K562 (cell line): ENCODE measurements around the gene KRTAP9-8. TPM values are rescaled to one million over a fixed set of nuclear protein-coding genes. Genes with fewer than 3 reads are reported as not detected.

ENCODE experiments used
- ATAC-seq: fragments of 200-7000 bp; cut with Tn5 transposase; 3 replicates; pipeline ENCODE4 v1.9.1; 2020; ENCODE audit warnings: moderate library complexity
- BruUV-seq: library from RNA; stranded (reverse); fragments of 400-500 nt; replicated peaks from 2 replicates; lab custom pipeline; 2021; lab: Mats Ljungman, UMichigan
- CTCF ChIA-PET: fragments of 300-600 bp; formaldehyde crosslinking; extraction: SDS; loops from one replicate; lab custom pipeline; 2021; ENCODE audit warnings: low intra/inter-chr PET ratio; lab: Yijun Ruan, JAX
- POLR2A ChIA-PET: fragments of 300-600, 350-650 bp; sonication (Branson Sonifier 250); formaldehyde crosslinking; extraction: SDS; loops from one replicate; lab custom pipeline; 2021; ENCODE audit warnings: antibody characterized with exemption, inconsistent platforms; lab: Yijun Ruan, JAX
- DNase-seq, 4 experiments: peaks; one replicate each; pipeline versions ENCODE4 v3.0.0 to v3.0.0-alpha.2; 2011 to 2018; ENCODE audit warnings: low spot score in 3 of 4, mixed read lengths in 3 of 4; ENCODE audit errors: extremely low read depth in 1 of 4
- FAIRE-seq: peaks from 2 replicates; lab custom pipeline; 2011; peaks lifted over from hg19 to GRCh38; lab: Jason Lieb, UNC
- H2AFZ ChIP-seq: 2 replicates; pipeline ENCODE4 v1.6.0; 2011; ENCODE audit warnings: low read depth, low read length, control low read depth, inconsistent platforms
- H3K27ac ChIP-seq: fragments of 200-600 bp; 3 replicates; pipeline ENCODE4 v1.8.0; 2011; ENCODE audit warnings: low read depth, mild to moderate bottlenecking, control low read depth, inconsistent platforms, low read length, moderate library complexity, mixed read lengths; ENCODE audit errors: extremely low read depth
- H3K27me3 ChIP-seq, 2 experiments: fragments of 300-600 bp in 1 of 2; 2 replicates in 1 of 2; 3 replicates in 1 of 2; pipeline versions ENCODE4 v1.6.0 to v1.8.0; 2011; ENCODE audit warnings: inconsistent platforms in 2 of 2, low read length in 2 of 2, mild to moderate bottlenecking in 1 of 2, mixed read lengths in 1 of 2, moderate library complexity in 1 of 2; ENCODE audit not compliant: control insufficient read depth in 2 of 2, insufficient read depth in 2 of 2
- H3K36me3 ChIP-seq: fragments of 300-600 bp; 3 replicates; pipeline ENCODE4 v1.8.0; 2011; ENCODE audit warnings: mild to moderate bottlenecking, low read length, inconsistent platforms; ENCODE audit not compliant: control insufficient read depth, insufficient read depth
- H3K4me1 ChIP-seq, 2 experiments: fragments of 200-600 bp in 1 of 2; replicated peaks in 1 of 2; 2 replicates in 1 of 2; 3 replicates in 1 of 2; pipeline versions ENCODE4 v1.5.1 to v1.8.0; 2011; ENCODE audit warnings: inconsistent platforms in 2 of 2, low read length in 2 of 2, mild to moderate bottlenecking in 1 of 2, mixed read lengths in 1 of 2, moderate library complexity in 1 of 2; ENCODE audit not compliant: control insufficient read depth in 2 of 2, insufficient read depth in 2 of 2
- H3K4me2 ChIP-seq: 2 replicates; pipeline ENCODE4 v1.6.1; 2011; ENCODE audit warnings: low read length, control low read depth, inconsistent platforms, mixed read lengths; ENCODE audit not compliant: insufficient read depth
- H3K4me3 ChIP-seq: fragments of 200-600 bp; sonication (generic), shearing (Covaris generic); 2 replicates; pipeline ENCODE4 v1.5.1; 2016; ENCODE audit warnings: control low read depth, inconsistent platforms
- H3K79me2 ChIP-seq: fragments of 200-600 bp; 3 replicates; pipeline ENCODE4 v1.8.0; 2011; ENCODE audit warnings: low read length, inconsistent platforms; ENCODE audit not compliant: control insufficient read depth, insufficient read depth
- H3K9ac ChIP-seq, 2 experiments: 2 replicates each; pipeline versions ENCODE4 v1.6.0 to v1.6.1; 2011; ENCODE audit warnings: low read depth in 2 of 2, low read length in 2 of 2, control low read depth in 1 of 2, inconsistent platforms in 1 of 2, mild to moderate bottlenecking in 1 of 2, mixed read lengths in 1 of 2; ENCODE audit not compliant: insufficient read depth in 1 of 2
- H3K9me1 ChIP-seq: one replicate; pipeline ENCODE4 v1.6.0; 2011; ENCODE audit warnings: inconsistent platforms, mild to moderate bottlenecking, low read length, moderate library complexity; ENCODE audit not compliant: control insufficient read depth, insufficient read depth
- H3K9me3 ChIP-seq: replicated peaks from 2 replicates; pipeline ENCODE4 v1.5.1; 2011; ENCODE audit warnings: low read depth, low read length, inconsistent platforms; ENCODE audit not compliant: control insufficient read depth, insufficient read depth
- H4K20me1 ChIP-seq: replicated peaks from 2 replicates; pipeline ENCODE4 v1.6.1; 2011; ENCODE audit warnings: low read length, inconsistent platforms, mixed read lengths; ENCODE audit not compliant: control insufficient read depth, insufficient read depth
- ETV6 ChIP-seq, 3 experiments: fragments of 150-350 bp in 1 of 3; sonication (generic) in 1 of 3; formaldehyde crosslinking in 1 of 3; IDR thresholded peaks; 2 replicates each; pipeline versions ENCODE4 v1.6.1 to v1.8.0; 2014 to 2022; ENCODE audit warnings: borderline replicate concordance in 2 of 3, low read depth in 2 of 3, antibody characterized with exemption in 1 of 3, low read length in 1 of 3, mild to moderate bottlenecking in 1 of 3, missing genetic modification reagents in 1 of 3
- HMG20A ChIP-seq: fragments of 450-650 bp; formaldehyde crosslinking; conservative IDR thresholded peaks from 2 replicates; pipeline ENCODE4 v1.4.0; 2020; ENCODE audit warnings: mild to moderate bottlenecking, mixed read lengths
- IFI16 ChIP-seq: fragments of 250-450 bp; sonication (Bioruptor Pico); IDR thresholded peaks from 2 replicates; pipeline ENCODE4 v2.1.2; 2022; ENCODE audit warnings: mild to moderate bottlenecking, inconsistent platforms
- ILF3 ChIP-seq: fragments of 450-650 bp; IDR thresholded peaks from 2 replicates; pipeline ENCODE4 v1.6.1; 2018; ENCODE audit warnings: antibody characterized with exemption, mild to moderate bottlenecking, moderate library complexity, borderline replicate concordance
- IRF2 ChIP-seq: sonication (generic); formaldehyde crosslinking; IDR thresholded peaks from 2 replicates; pipeline ENCODE4 v1.8.1; 2022; ENCODE audit warnings: mild to moderate bottlenecking, missing genetic modification reagents
- JUN ChIP-seq, 2 experiments: sonication (generic) in 1 of 2; formaldehyde crosslinking in 1 of 2; IDR thresholded peaks; 2 replicates each; pipeline versions ENCODE4 v1.6.1 to v1.8.0; 2012 to 2022; ENCODE audit warnings: borderline replicate concordance in 2 of 2, mild to moderate bottlenecking in 2 of 2, improper control_type of control experiment in 1 of 2, low read depth in 1 of 2, low read length in 1 of 2, missing genetic modification reagents in 1 of 2
- MXI1 ChIP-seq: IDR thresholded peaks from 2 replicates; pipeline ENCODE4 v1.6.1; 2011; ENCODE audit warnings: low read depth, mild to moderate bottlenecking, improper control_type of control experiment, low read length
- RBM15 ChIP-seq: fragments of 200-400 bp; formaldehyde crosslinking; IDR thresholded peaks from 2 replicates; pipeline ENCODE4 v1.6.1; 2018; ENCODE audit warnings: mild to moderate bottlenecking, low read length, moderate library complexity; ENCODE audit not compliant: insufficient read depth
- SNRNP70 ChIP-seq: fragments of 200-400 bp; formaldehyde crosslinking; optimal IDR thresholded peaks from 2 replicates; pipeline ENCODE3; 2017; ENCODE audit warnings: low read depth, low read length
- ZBED1 ChIP-seq: IDR thresholded peaks from 2 replicates; pipeline ENCODE4 v1.6.1; 2014
- ZNF324 ChIP-seq: fragments of 250-450 bp; sonication (Bioruptor Pico); IDR thresholded peaks from 2 replicates; pipeline ENCODE4 v1.4.0; 2020; ENCODE audit warnings: mild to moderate bottlenecking
- ZNF785 ChIP-seq: fragments of 250-450 bp; sonication (Bioruptor Pico); IDR thresholded peaks from 2 replicates; pipeline ENCODE4 v1.4.0; 2020; ENCODE audit warnings: mild to moderate bottlenecking
- WGBS: fragments of 100-300 bp; shearing (Covaris generic); methylation state at CpG from one replicate; pipeline ENCODE4 v1.1.6; 2016; ENCODE audit warnings: low coverage, mixed read lengths; ENCODE audit not compliant: insufficient coverage; ENCODE audit errors: missing lambda C conversion rate; 5-methylcytosine and 5-hydroxymethylcytosine counted together
- in situ Hi-C: fragments of 300-500 bp; cut with MboI; formaldehyde crosslinking; loops from 4 replicates; pipeline ENCODE4 v1.15.0; 2018; ENCODE audit warnings: inconsistent platforms, mixed read lengths
- intact Hi-C: fragments of 100-400 bp; cut with micrococcal nuclease; formaldehyde crosslinking; loops from 2 replicates; pipeline ENCODE4 v1.14.2; 2022
- polyA plus RNA-seq, 8 experiments: library from polyadenylated mRNA; depleted of rRNA in 4 of 8; stranded (reverse) in 5 of 8; unstranded in 3 of 8; fragments of >200 nt; fragmentation: Nextera tagmentation in 2 of 8; fragmentation: Illumina TruSeq in 1 of 8; extraction: Ambion mirVana in 2 of 8; extraction: Trizol in 1 of 8; gene quantifications; 2 replicates each; pipeline versions ENCODE4 v1.2.1 to v1.2.3, GENCODE V29; 2011 to 2014; ENCODE audit warnings: inconsistent platforms in 1 of 8, missing spikeins in 1 of 8
- total RNA-seq, 7 experiments: library from RNA; depleted of rRNA in 6 of 7; stranded (reverse); fragments of >200 nt in 6 of 7; fragmentation: Illumina TruSeq in 2 of 7; extraction: Trizol in 2 of 7; gene quantifications; 2 replicates each; pipeline versions ENCODE4 v1.2.1 to v1.2.3, GENCODE V29; 2011 to 2021; ENCODE audit warnings: low replicate concordance in 1 of 7
- TF ChIP-seq, protein P1 (sequence below): IDR thresholded peaks from 2 replicates; pipeline ENCODE4 v1.6.1; 2016; ENCODE audit warnings: missing genetic modification characterization, missing compliant biosample characterization
- TF ChIP-seq, protein P2 (sequence below): fragments of 250-450 bp; sonication (Bioruptor Pico); IDR thresholded peaks from 2 replicates; pipeline ENCODE4 v1.8.0; 2022; ENCODE audit warnings: inconsistent platforms

Gene KRTAP9-8
- total and polyA plus RNA-seq, 9 of the 15 experiments (the other 6 are each of a cell fraction or from before 2014, with no cell fraction given), result not detected

DNA sequence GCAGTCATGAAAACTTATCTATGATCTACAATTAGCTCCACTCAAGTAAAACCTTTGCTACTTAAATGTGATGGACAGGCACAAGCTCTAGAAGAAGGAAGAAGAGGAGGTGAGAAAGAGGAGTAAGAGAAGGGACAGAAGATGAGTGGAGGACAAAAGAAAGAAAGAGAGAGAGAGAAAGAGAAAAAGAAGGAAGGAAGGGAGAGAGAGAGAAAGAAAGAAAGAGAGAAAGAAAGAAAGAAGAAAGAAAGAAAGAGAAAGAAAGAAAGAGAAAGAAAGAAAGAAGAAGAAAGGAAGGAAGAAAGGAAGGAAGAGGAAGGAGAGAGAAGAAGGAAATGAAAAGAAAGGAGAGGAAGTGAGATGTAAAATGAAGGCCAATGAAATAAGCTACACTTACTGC, 7.7 kb upstream of the KRTAP9-8 start:
- H3K4me1 ChIP-seq, result no peaks in the 10 kb centered on the region
- CTCF ChIA-PET, result no interaction called here
- intact Hi-C loops, result no loop called here
- no peaks in the 10 kb centered on the region for H3K9me1 ChIP-seq
- no peak overlapping the region for H3K4me2 ChIP-seq
- H3K9me3 ChIP-seq, result no peaks in the 10 kb centered on the region
- ATAC-seq, result no peak
- BruUV-seq, result no TSS peak
- TF ChIP-seq RBM15 (no peak), ZBED1 (no peak)
- TF ChIP-seq, protein P1, sequence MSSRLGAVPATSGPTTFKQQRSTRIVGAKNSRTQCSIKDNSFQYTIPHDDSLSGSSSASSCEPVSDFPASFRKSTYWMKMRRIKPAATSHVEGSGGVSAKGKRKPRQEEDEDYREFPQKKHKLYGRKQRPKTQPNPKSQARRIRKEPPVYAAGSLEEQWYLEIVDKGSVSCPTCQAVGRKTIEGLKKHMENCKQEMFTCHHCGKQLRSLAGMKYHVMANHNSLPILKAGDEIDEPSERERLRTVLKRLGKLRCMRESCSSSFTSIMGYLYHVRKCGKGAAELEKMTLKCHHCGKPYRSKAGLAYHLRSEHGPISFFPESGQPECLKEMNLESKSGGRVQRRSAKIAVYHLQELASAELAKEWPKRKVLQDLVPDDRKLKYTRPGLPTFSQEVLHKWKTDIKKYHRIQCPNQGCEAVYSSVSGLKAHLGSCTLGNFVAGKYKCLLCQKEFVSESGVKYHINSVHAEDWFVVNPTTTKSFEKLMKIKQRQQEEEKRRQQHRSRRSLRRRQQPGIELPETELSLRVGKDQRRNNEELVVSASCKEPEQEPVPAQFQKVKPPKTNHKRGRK (tag), result peak; percentile 69
- TF ChIP-seq, all 486 proteins: peak for 1
- H3K27me3 ChIP-seq, result no peaks in the 10 kb centered on the region
- DNase-seq (no peak), FAIRE-seq (no peak)
- in situ Hi-C loops, result no loop called here
- H2AFZ ChIP-seq, result no peak overlapping the region
- no peaks in the 10 kb centered on the region for H3K79me2 ChIP-seq
- H3K27ac ChIP-seq, result no peak overlapping the region
- no peak overlapping the region for H3K4me3 ChIP-seq
- H3K36me3 ChIP-seq, result no peaks in the 10 kb centered on the region
- no peak overlapping the region for H3K9ac ChIP-seq
- H4K20me1 ChIP-seq, result no peaks in the 10 kb centered on the region
- POLR2A ChIA-PET, result interaction anchor here (0.7 kb wide), 1 partner anchor 84 kb away, joined by 3 read pairs; no protein-coding TSS in a partner anchor

DNA sequence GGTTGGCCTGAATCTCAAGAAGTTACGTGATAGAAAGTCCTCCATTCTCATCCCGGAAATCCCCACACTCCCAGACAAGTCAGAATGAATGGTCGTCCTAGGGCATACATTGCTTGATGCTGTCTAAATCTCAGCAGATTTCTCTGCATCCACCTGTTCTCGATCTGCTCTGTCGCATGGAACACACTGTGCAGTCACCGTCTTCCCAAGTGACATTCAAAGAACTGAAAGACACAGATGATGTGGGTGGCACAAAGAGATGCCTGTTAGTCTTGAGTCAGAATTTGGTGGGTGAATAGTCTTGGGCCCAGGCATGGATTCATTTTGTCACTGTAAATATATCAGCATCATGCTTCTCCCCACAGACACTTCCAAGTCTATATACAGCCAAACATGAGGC, 6.1 kb upstream of the KRTAP9-8 start:
- CTCF ChIA-PET, result no interaction called here
- DNase-seq (no peak), ATAC-seq (no peak), FAIRE-seq (no peak)
- no TSS peak for BruUV-seq
- no peaks in the 10 kb centered on the region for H3K9me3 ChIP-seq
- WGBS, result 0% methylated on average over 6 of the region's 6 CpGs
- no peak overlapping the region for H3K4me3 ChIP-seq
- in situ Hi-C loops (no loop called here), intact Hi-C loops (no loop called here)
- H3K79me2 ChIP-seq, result no peaks in the 10 kb centered on the region
- H2AFZ ChIP-seq, result no peak overlapping the region
- no peaks in the 10 kb centered on the region for H4K20me1 ChIP-seq
- no peak overlapping the region for H3K27ac ChIP-seq
- H3K4me2 ChIP-seq, result no peak overlapping the region
- H3K4me1 ChIP-seq, result no peaks in the 10 kb centered on the region
- no peaks in the 10 kb centered on the region for H3K9me1 ChIP-seq
- H3K9ac ChIP-seq, result no peak overlapping the region
- H3K27me3 ChIP-seq, result no peaks in the 10 kb centered on the region
- H3K36me3 ChIP-seq, result no peaks in the 10 kb centered on the region
- POLR2A ChIA-PET, result no interaction called here
- TF ChIP-seq MXI1 (no peak), JUN (IDR thresholded peaks at IDR 0.05; ENCODE audit: borderline replicate concordance, low read depth, low read length) (no peak), JUN (CRISPR knock-in tag; IDR thresholded peaks at IDR 0.05; ENCODE audit: borderline replicate concordance) (no peak), ZNF785 (CRISPR knock-in tag) (no peak), IFI16 (CRISPR knock-in tag) (no peak), ILF3 (no peak), ETV6 (IDR thresholded peaks at IDR 0.05; ENCODE audit: borderline replicate concordance in 1 of 2, low read depth in 2 of 2, low read length in 1 of 2) (no peak), ETV6 (CRISPR knock-in tag; IDR thresholded peaks at IDR 0.05; ENCODE audit: borderline replicate concordance) (no peak), SNRNP70 (no peak), HMG20A (CRISPR knock-in tag) (no peak), ZNF324 (no peak), IRF2 (CRISPR knock-in tag) (no peak)
- TF ChIP-seq, protein P2, sequence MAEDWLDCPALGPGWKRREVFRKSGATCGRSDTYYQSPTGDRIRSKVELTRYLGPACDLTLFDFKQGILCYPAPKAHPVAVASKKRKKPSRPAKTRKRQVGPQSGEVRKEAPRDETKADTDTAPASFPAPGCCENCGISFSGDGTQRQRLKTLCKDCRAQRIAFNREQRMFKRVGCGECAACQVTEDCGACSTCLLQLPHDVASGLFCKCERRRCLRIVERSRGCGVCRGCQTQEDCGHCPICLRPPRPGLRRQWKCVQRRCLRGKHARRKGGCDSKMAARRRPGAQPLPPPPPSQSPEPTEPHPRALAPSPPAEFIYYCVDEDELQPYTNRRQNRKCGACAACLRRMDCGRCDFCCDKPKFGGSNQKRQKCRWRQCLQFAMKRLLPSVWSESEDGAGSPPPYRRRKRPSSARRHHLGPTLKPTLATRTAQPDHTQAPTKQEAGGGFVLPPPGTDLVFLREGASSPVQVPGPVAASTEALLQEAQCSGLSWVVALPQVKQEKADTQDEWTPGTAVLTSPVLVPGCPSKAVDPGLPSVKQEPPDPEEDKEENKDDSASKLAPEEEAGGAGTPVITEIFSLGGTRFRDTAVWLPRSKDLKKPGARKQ, result no peak
